DOHH2 (cell line): Measurements from ENCODE around the gene NEK5.
A peak's percentile ranks its signal among the peaks of the same experiment; 100 is the strongest.

Source experiments
- H3F3A ChIP-seq: fragments of 200-600 bp; sonication (generic), shearing (Covaris generic); 2 replicates; pipeline ENCODE4 v1.6.0; 2016; ENCODE audit warnings: antibody characterized with exemption, mild to moderate bottlenecking; ENCODE audit not compliant: control insufficient read depth, insufficient read depth
- H3K27ac ChIP-seq: fragments of 200-600 bp; sonication (generic); 2 replicates; pipeline ENCODE4 v1.5.1; 2014; ENCODE audit warnings: low read depth, mild to moderate bottlenecking, low read length, moderate library complexity
- H3K27me3 ChIP-seq: fragments of 200-600 bp; sonication (generic); 2 replicates; pipeline ENCODE4 v1.6.1; 2014; ENCODE audit warnings: mild to moderate bottlenecking, low read length, mixed read lengths; ENCODE audit not compliant: control insufficient read depth
- H3K36me3 ChIP-seq: fragments of 200-600 bp; sonication (generic); 2 replicates; pipeline ENCODE4 v1.6.1; 2014; ENCODE audit warnings: mild to moderate bottlenecking, low read length, moderate library complexity, mixed read lengths; ENCODE audit not compliant: control insufficient read depth
- H3K4me1 ChIP-seq: fragments of 200-600 bp; sonication (generic); 2 replicates; pipeline ENCODE4 v1.6.1; 2014; ENCODE audit warnings: mild to moderate bottlenecking, low read length, mixed read lengths; ENCODE audit not compliant: control insufficient read depth
- H3K4me2 ChIP-seq: fragments of 200-600 bp; sonication (generic); 2 replicates; pipeline ENCODE4 v1.6.0; 2014; ENCODE audit warnings: mild to moderate bottlenecking, low read length, moderate library complexity
- H3K4me3 ChIP-seq: fragments of 200-600 bp; sonication (generic); 2 replicates; pipeline ENCODE4 v1.5.1; 2014; ENCODE audit warnings: mild to moderate bottlenecking, low read length, mixed read lengths
- H3K79me2 ChIP-seq: fragments of 200-600 bp; sonication (generic); 2 replicates; pipeline ENCODE4 v1.6.1; 2014; ENCODE audit warnings: mild to moderate bottlenecking, low read length, mixed read lengths; ENCODE audit not compliant: control insufficient read depth
- H3K9me2 ChIP-seq: fragments of 200-600 bp; sonication (generic); replicated peaks from 2 replicates; pipeline ENCODE4 v1.6.1; 2014; ENCODE audit warnings: mild to moderate bottlenecking, low read length, mixed read lengths; ENCODE audit not compliant: control insufficient read depth
- H3K9me3 ChIP-seq: fragments of 200-600 bp; sonication (generic); 2 replicates; pipeline ENCODE4 v1.6.1; 2014; ENCODE audit warnings: antibody characterized with exemption, low read length, mixed read lengths; ENCODE audit not compliant: control insufficient read depth, insufficient read depth
- H4K20me1 ChIP-seq: fragments of 200-600 bp; sonication (generic); 2 replicates; pipeline ENCODE4 v1.6.0; 2014; ENCODE audit warnings: low read depth, mild to moderate bottlenecking, antibody characterized with exemption, low read length, moderate library complexity; ENCODE audit not compliant: control insufficient read depth, insufficient read depth
- CTCF ChIP-seq: fragments of 200-600 bp; sonication (generic); IDR thresholded peaks from one replicate; pipeline ENCODE4 v1.5.1; 2014; ENCODE audit warnings: antibody characterized with exemption, mild to moderate bottlenecking, low read depth, low read length; ENCODE audit not compliant: poor library complexity, severe bottlenecking
- EZH2phosphoT487 ChIP-seq: fragments of 200-600 bp; sonication (generic); IDR thresholded peaks from 2 replicates; pipeline ENCODE4 v1.6.1; 2017; ENCODE audit warnings: borderline replicate concordance, mild to moderate bottlenecking, antibody characterized with exemption, low read length, moderate library complexity, mixed read lengths

The NEK5 gene

GRCh38 chr13:52159159-52159982, 30.5 kb upstream of the NEK5 start, which contains the start of gene NEK3:
Gene NEK3 (minus strand): TSS chr13:52159597. CDS start chr13:52156191, 3,406 bp downstream.
- Histone ChIP-seq H3K27ac (no peak within 1 kb of the TSS), H3K9me2 (no peaks in the 10 kb centered on the region), H3K4me2 (peak within 1 kb of the TSS; percentile 87), H3K9me3 (no peaks in the 10 kb centered on the region), H3K27me3 (peaks cover 26% of the 10 kb centered on the region), H3K4me3 (peak within 1 kb of the TSS; percentile 82), H3K79me2 (no peaks in the 10 kb centered on the region), H3F3A (no peaks in the 10 kb centered on the region), H4K20me1 (no peaks in the 10 kb centered on the region), H3K4me1 (peaks cover 17% of the 10 kb centered on the region), H3K36me3 (no peaks in the 10 kb centered on the region)
- TF ChIP-seq CTCF (no peak), EZH2phosphoT487 (no peak)

GRCh38 chr13:52158629-52159158, 29.8 kb upstream of the NEK5 start:
- Histone ChIP-seq H3K27ac (no peak overlapping the region), H3K4me3 (peak overlapping the region; percentile 82), H3K9me3 (no peaks in the 10 kb centered on the region), H3K9me2 (no peaks in the 10 kb centered on the region), H4K20me1 (no peaks in the 10 kb centered on the region), H3K4me1 (peaks cover 17% of the 10 kb centered on the region), H3K4me2 (peak overlapping the region; percentile 87), H3K36me3 (no peaks in the 10 kb centered on the region), H3K27me3 (peaks cover 26% of the 10 kb centered on the region), H3K79me2 (no peaks in the 10 kb centered on the region), H3F3A (no peaks in the 10 kb centered on the region)
- no peak for TF ChIP-seq CTCF
- no peak for TF ChIP-seq EZH2phosphoT487

GRCh38 chr13:52156724-52157261, 27.9 kb upstream of the NEK5 start:
- no peaks in the 10 kb centered on the region for H3K79me2 ChIP-seq
- H3K4me1 ChIP-seq, result peaks cover 17% of the 10 kb centered on the region
- H3K27me3 ChIP-seq, result peaks cover 26% of the 10 kb centered on the region
- TF ChIP-seq CTCF (no peak), EZH2phosphoT487 (no peak)
- no peaks in the 10 kb centered on the region for H3K9me3 ChIP-seq
- no peaks in the 10 kb centered on the region for H3K36me3 ChIP-seq
- no peaks in the 10 kb centered on the region for H3F3A ChIP-seq
- no peak overlapping the region for H3K4me3 ChIP-seq
- no peak overlapping the region for H3K4me2 ChIP-seq
- no peaks in the 10 kb centered on the region for H4K20me1 ChIP-seq
- H3K9me2 ChIP-seq, result no peaks in the 10 kb centered on the region
- no peak overlapping the region for H3K27ac ChIP-seq
